Trophoblast cell (in vitro differentiated cells and primary cell): ENCODE results near the gene CADM2.

Experiments
- DNase-seq, 2 donors: peaks; one replicate each; pipeline ENCODE4 v3.0.0-alpha.2; 2016
- H2AFZ ChIP-seq: 2 replicates; pipeline ENCODE4 v1.6.1; 2013; ENCODE audit warnings: low read length, moderate library complexity, mild to moderate bottlenecking; ENCODE audit not compliant: insufficient read depth, poor library complexity
- H2AK5ac ChIP-seq: 2 replicates; pipeline ENCODE4 v1.6.1; 2013; ENCODE audit warnings: mild to moderate bottlenecking, low read length
- H2BK120ac ChIP-seq: 2 replicates; pipeline ENCODE4 v1.6.1; 2013; ENCODE audit warnings: low read length, mild to moderate bottlenecking, moderate library complexity; ENCODE audit not compliant: insufficient read depth, poor library complexity
- H2BK12ac ChIP-seq: 2 replicates; pipeline ENCODE4 v1.6.1; 2013; ENCODE audit warnings: mild to moderate bottlenecking, low read length, moderate library complexity
- H2BK5ac ChIP-seq: 2 replicates; pipeline ENCODE4 v1.6.1; 2013; ENCODE audit warnings: low read length, low read depth, moderate library complexity, mild to moderate bottlenecking; ENCODE audit not compliant: poor library complexity
- H3K14ac ChIP-seq: 2 replicates; pipeline ENCODE4 v1.6.1; 2013; ENCODE audit warnings: mild to moderate bottlenecking, low read length
- H3K18ac ChIP-seq: 2 replicates; pipeline ENCODE4 v1.6.1; 2013; ENCODE audit warnings: mild to moderate bottlenecking, low read length
- H3K23ac ChIP-seq: 2 replicates; pipeline ENCODE4 v1.6.1; 2013; ENCODE audit warnings: low read length
- H3K27ac ChIP-seq: 2 replicates; pipeline ENCODE4 v1.5.1; 2013; ENCODE audit warnings: low read depth, mild to moderate bottlenecking, inconsistent platforms, low read length, moderate library complexity
- H3K27me3 ChIP-seq: 2 replicates; pipeline ENCODE4 v1.6.1; 2013; ENCODE audit warnings: inconsistent platforms, mild to moderate bottlenecking, low read length, moderate library complexity; ENCODE audit not compliant: insufficient read depth
- H3K36me3 ChIP-seq, 2 experiments: 1 replicate in 1 of 2; 2 replicates in 1 of 2; pipeline ENCODE4 v1.6.1; 2013; ENCODE audit warnings: low read length in 2 of 2, mild to moderate bottlenecking in 2 of 2, moderate library complexity in 1 of 2; ENCODE audit not compliant: insufficient read depth in 2 of 2, control insufficient read depth in 1 of 2
- H3K4ac ChIP-seq: 2 replicates; pipeline ENCODE4 v1.6.1; 2013; ENCODE audit warnings: low read depth, mild to moderate bottlenecking, low read length, moderate library complexity
- H3K4me1 ChIP-seq, 2 experiments: 1 replicate in 1 of 2; 2 replicates in 1 of 2; pipeline ENCODE4 v1.6.1; 2013; ENCODE audit warnings: low read length in 2 of 2, mild to moderate bottlenecking in 2 of 2, moderate library complexity in 1 of 2; ENCODE audit not compliant: insufficient read depth in 2 of 2, control insufficient read depth in 1 of 2
- H3K4me2 ChIP-seq: 2 replicates; pipeline ENCODE4 v1.6.1; 2013; ENCODE audit warnings: inconsistent platforms, mild to moderate bottlenecking, low read length, moderate library complexity
- H3K4me3 ChIP-seq: 2 replicates; pipeline ENCODE4 v1.5.1; 2013; ENCODE audit warnings: mild to moderate bottlenecking, low read depth, low read length, inconsistent platforms
- H3K79me1 ChIP-seq: one replicate; pipeline ENCODE4 v1.6.1; 2013; ENCODE audit warnings: low read length
- H3K79me2 ChIP-seq: 2 replicates; pipeline ENCODE4 v1.6.1; 2013; ENCODE audit warnings: low read length, mild to moderate bottlenecking; ENCODE audit not compliant: control insufficient read depth, insufficient read depth, poor library complexity
- H3K9ac ChIP-seq: 2 replicates; pipeline ENCODE4 v1.6.1; 2013; ENCODE audit warnings: mild to moderate bottlenecking, low read length
- H3K9me3 ChIP-seq: 2 replicates; pipeline ENCODE4 v1.6.1; 2013; ENCODE audit warnings: low read depth, mild to moderate bottlenecking, control low read depth, inconsistent platforms, low read length; ENCODE audit not compliant: insufficient read depth
- H4K12ac ChIP-seq: 2 replicates; pipeline ENCODE4 v1.6.1; 2013; ENCODE audit warnings: low read depth, mild to moderate bottlenecking, low read length, moderate library complexity
- H4K8ac ChIP-seq: 2 replicates; pipeline ENCODE4 v1.6.1; 2013; ENCODE audit warnings: low read depth, mild to moderate bottlenecking, low read length, moderate library complexity
- H4K91ac ChIP-seq: one replicate; pipeline ENCODE4 v1.6.1; 2013; ENCODE audit warnings: low read depth, mild to moderate bottlenecking, low read length, moderate library complexity
- WGBS: extraction: QIAGEN DNeasy Blood & Tissue Kit; methylation state at CpG from one replicate; pipeline ENCODE4 v1.1.7; 2013; ENCODE audit warnings: missing lambda C conversion rate; ENCODE audit not compliant: insufficient read length, insufficient coverage; ENCODE audit errors: extremely low coverage; 5-methylcytosine and 5-hydroxymethylcytosine counted together

The CADM2 gene

GRCh38 chr3:85054579-85054978 is 95.8 kb downstream of the CADM2 start:
- H3K27ac ChIP-seq: no peak overlapping the region
- no peak overlapping the region for H3K4ac ChIP-seq
- H3K79me1 ChIP-seq: no peaks in the 10 kb centered on the region
- no peak overlapping the region for H4K8ac ChIP-seq
- no peak overlapping the region for H2BK5ac ChIP-seq
- H2BK12ac ChIP-seq: no peak overlapping the region
- no peaks in the 10 kb centered on the region for H3K9me3 ChIP-seq
- no peak overlapping the region for H4K12ac ChIP-seq
- H3K14ac ChIP-seq: no peak overlapping the region
- no peaks in the 10 kb centered on the region for H3K27me3 ChIP-seq
- no peak overlapping the region for H3K9ac ChIP-seq
- no peak overlapping the region for H2AK5ac ChIP-seq
- H3K23ac ChIP-seq: no peak overlapping the region
- no peak for DNase-seq
- no peaks in the 10 kb centered on the region for H3K4me1 ChIP-seq
- no peak overlapping the region for H3K18ac ChIP-seq
- H3K79me2 ChIP-seq: no peaks in the 10 kb centered on the region
- no peak overlapping the region for H2BK120ac ChIP-seq
- WGBS: no CpG with 5 or more reads among the region's 3 CpGs
- H2AFZ ChIP-seq: no peak overlapping the region
- H3K4me3 ChIP-seq: no peak overlapping the region
- H4K91ac ChIP-seq: no peak overlapping the region
- H3K4me2 ChIP-seq: no peak overlapping the region
- H3K36me3 ChIP-seq: no peaks in the 10 kb centered on the region

GRCh38 chr3:85068911-85069310 is 110.1 kb downstream of the CADM2 start:
- no peak overlapping the region for H3K4ac ChIP-seq
- WGBS: no CpG with 5 or more reads among the region's 1 CpG
- H3K36me3 ChIP-seq: no peaks in the 10 kb centered on the region
- no peaks in the 10 kb centered on the region for H3K79me1 ChIP-seq
- DNase-seq: no peak
- H4K8ac ChIP-seq: no peak overlapping the region
- no peak overlapping the region for H2BK120ac ChIP-seq
- no peak overlapping the region for H4K91ac ChIP-seq
- no peak overlapping the region for H2BK5ac ChIP-seq
- H3K4me3 ChIP-seq: no peak overlapping the region
- H3K79me2 ChIP-seq: no peaks in the 10 kb centered on the region
- H4K12ac ChIP-seq: no peak overlapping the region
- no peaks in the 10 kb centered on the region for H3K9me3 ChIP-seq
- H3K23ac ChIP-seq: no peak overlapping the region
- H2AFZ ChIP-seq: no peak overlapping the region
- no peak overlapping the region for H3K18ac ChIP-seq
- no peak overlapping the region for H3K14ac ChIP-seq
- H3K27me3 ChIP-seq: no peaks in the 10 kb centered on the region
- H2AK5ac ChIP-seq: no peak overlapping the region
- H3K9ac ChIP-seq: no peak overlapping the region
- no peak overlapping the region for H2BK12ac ChIP-seq
- H3K4me2 ChIP-seq: no peak overlapping the region
- no peak overlapping the region for H3K27ac ChIP-seq
- H3K4me1 ChIP-seq: no peaks in the 10 kb centered on the region

- no peak overlapping the region for H4K91ac ChIP-seq
- no peak overlapping the region for H3K9ac ChIP-seq
- no peak overlapping the region for H3K14ac ChIP-seq
- no peaks in the 10 kb centered on the region for H3K79me1 ChIP-seq
- no peak overlapping the region for H3K23ac ChIP-seq
- H2BK12ac ChIP-seq: no peak overlapping the region
- WGBS: no CpG with 5 or more reads among the region's 5 CpGs
- no peaks in the 10 kb centered on the region for H3K36me3 ChIP-seq
- DNase-seq: no peak
- H3K27ac ChIP-seq: no peak overlapping the region
- H3K9me3 ChIP-seq: no peaks in the 10 kb centered on the region
- H3K18ac ChIP-seq: no peak overlapping the region
- no peaks in the 10 kb centered on the region for H3K27me3 ChIP-seq
- no peaks in the 10 kb centered on the region for H3K79me2 ChIP-seq
- no peak overlapping the region for H3K4me3 ChIP-seq
- H2BK120ac ChIP-seq: no peak overlapping the region
- H3K4me1 ChIP-seq: no peaks in the 10 kb centered on the region
- no peak overlapping the region for H4K8ac ChIP-seq
- H3K4ac ChIP-seq: no peak overlapping the region
- H2AK5ac ChIP-seq: no peak overlapping the region
- no peak overlapping the region for H3K4me2 ChIP-seq
- H4K12ac ChIP-seq: no peak overlapping the region
- H2BK5ac ChIP-seq: no peak overlapping the region
- H2AFZ ChIP-seq: no peak overlapping the region
Measured at GRCh38 chr3:85074003-85074402, 115.2 kb downstream of the CADM2 start.

GRCh38 chr3:85075663-85076062 is 116.9 kb downstream of the CADM2 start:
- no peak overlapping the region for H2BK5ac ChIP-seq
- no peaks in the 10 kb centered on the region for H3K27me3 ChIP-seq
- H3K9me3 ChIP-seq: no peaks in the 10 kb centered on the region
- H2BK12ac ChIP-seq: no peak overlapping the region
- H4K12ac ChIP-seq: no peak overlapping the region
- WGBS: no CpG with 5 or more reads among the region's 2 CpGs
- no peak overlapping the region for H3K4ac ChIP-seq
- H3K79me2 ChIP-seq: no peaks in the 10 kb centered on the region
- H2AK5ac ChIP-seq: no peak overlapping the region
- H2AFZ ChIP-seq: no peak overlapping the region
- H3K14ac ChIP-seq: no peak overlapping the region
- no peak overlapping the region for H3K4me3 ChIP-seq
- no peaks in the 10 kb centered on the region for H3K4me1 ChIP-seq
- no peak overlapping the region for H3K9ac ChIP-seq
- no peak overlapping the region for H3K27ac ChIP-seq
- H3K4me2 ChIP-seq: no peak overlapping the region
- H3K36me3 ChIP-seq: no peaks in the 10 kb centered on the region
- no peaks in the 10 kb centered on the region for H3K79me1 ChIP-seq
- no peak overlapping the region for H3K18ac ChIP-seq
- H2BK120ac ChIP-seq: no peak overlapping the region
- DNase-seq: peak in 1 of 2 donors; percentile 1
- no peak overlapping the region for H3K23ac ChIP-seq
- no peak overlapping the region for H4K8ac ChIP-seq
- H4K91ac ChIP-seq: no peak overlapping the region
